Gastroesophageal sphincter (tissue), 3 donors: ENCODE measurements around the gene SYNPR.

Source experiments
- CTCF ChIP-seq, 4 experiments: fragments of 200-600 bp in 2 of 4; fragments of 450-650 bp in 2 of 4; sonication (generic) in 1 of 4; IDR thresholded peaks; one replicate each; pipeline ENCODE4 v1.5.1; 2017 to 2019; ENCODE audit warnings: antibody characterized with exemption in 4 of 4, mild to moderate bottlenecking in 2 of 4, moderate library complexity in 2 of 4
- EP300 ChIP-seq: sonication (generic); formaldehyde crosslinking; IDR thresholded peaks from one replicate; pipeline ENCODE4 v1.6.1; 2017; ENCODE audit warnings: antibody characterized with exemption, mild to moderate bottlenecking
- POLR2A ChIP-seq, 2 donors: fragments of 450-650 bp; IDR thresholded peaks; one replicate each; pipeline ENCODE4 v1.6.1; 2017; ENCODE audit warnings: antibody characterized with exemption in 2 of 2, mild to moderate bottlenecking in 2 of 2, moderate library complexity in 1 of 2

- no peak for TF ChIP-seq EP300
- no peak for TF ChIP-seq CTCF (IDR thresholded peaks at IDR 0.05)
- TF ChIP-seq POLR2A (IDR thresholded peaks at IDR 0.05), result no peak
Observed at GRCh38 chr3:63328365-63328764, 50.3 kb downstream of the SYNPR start.
